Osteoblast (primary cell): ENCODE measurements around the gene BTBD6. TPM values are rescaled to one million over a fixed set of nuclear protein-coding genes. Genes with fewer than 3 reads are reported as not detected.

Experiments used
- DNase-seq: peaks from one replicate; pipeline ENCODE4 v3.0.0; 2011; ENCODE audit warnings: low spot score, mixed read lengths; ENCODE audit not compliant: insufficient read length; ENCODE audit errors: missing footprints
- H2AFZ ChIP-seq: 2 replicates; pipeline ENCODE4 v1.6.0; 2011; ENCODE audit warnings: mild to moderate bottlenecking, low read length
- H3K27ac ChIP-seq: 2 replicates; pipeline ENCODE4 v1.5.1; 2011; ENCODE audit warnings: mild to moderate bottlenecking, low read depth, low read length, moderate library complexity
- H3K27me3 ChIP-seq: 2 replicates; pipeline ENCODE4 v1.6.0; 2012; ENCODE audit warnings: mild to moderate bottlenecking, control low read depth, inconsistent platforms, low read length, moderate library complexity; ENCODE audit not compliant: insufficient read depth
- H3K36me3 ChIP-seq: 2 replicates; pipeline ENCODE4 v1.5.1; 2011; ENCODE audit warnings: mild to moderate bottlenecking, low read length, control low read depth, moderate library complexity; ENCODE audit not compliant: insufficient read depth
- H3K4me1 ChIP-seq: 2 replicates; pipeline ENCODE4 v1.5.1; 2011; ENCODE audit warnings: mild to moderate bottlenecking, low read length, control low read depth, moderate library complexity; ENCODE audit not compliant: insufficient read depth
- H3K4me2 ChIP-seq: 2 replicates; pipeline ENCODE4 v1.6.0; 2011; ENCODE audit warnings: mild to moderate bottlenecking, low read length; ENCODE audit not compliant: insufficient read depth
- H3K4me3 ChIP-seq: fragments of 200-600 bp; sonication (generic); 3 replicates; pipeline ENCODE4 v1.5.1; 2012; ENCODE audit warnings: mild to moderate bottlenecking, low read length, inconsistent platforms; ENCODE audit not compliant: insufficient read depth
- H3K79me2 ChIP-seq: 2 replicates; pipeline ENCODE4 v1.6.0; 2012; ENCODE audit warnings: mild to moderate bottlenecking, low read length, control low read depth, inconsistent platforms; ENCODE audit not compliant: insufficient read depth
- H3K9me3 ChIP-seq: 2 replicates; pipeline ENCODE4 v1.5.1; 2011; ENCODE audit warnings: low read depth, low read length, control low read depth
- H4K20me1 ChIP-seq: 2 replicates; pipeline ENCODE4 v1.6.0; 2012; ENCODE audit warnings: mild to moderate bottlenecking, low read length, control low read depth; ENCODE audit not compliant: insufficient read depth
- total RNA-seq: library from RNA; depleted of rRNA; stranded (reverse); fragments of >200 nt; gene quantifications from 2 replicates; pipeline ENCODE4 v1.2.3, GENCODE V29; 2012
- TF ChIP-seq, protein P1 (sequence below): IDR thresholded peaks from 2 replicates; pipeline ENCODE4 v1.5.1; 2011; ENCODE audit warnings: mild to moderate bottlenecking, low read depth, low read length, moderate library complexity; ENCODE audit errors: extremely low read depth

The BTBD6 gene
- total RNA-seq, 1 donor, result 54.3 TPM

DNA sequence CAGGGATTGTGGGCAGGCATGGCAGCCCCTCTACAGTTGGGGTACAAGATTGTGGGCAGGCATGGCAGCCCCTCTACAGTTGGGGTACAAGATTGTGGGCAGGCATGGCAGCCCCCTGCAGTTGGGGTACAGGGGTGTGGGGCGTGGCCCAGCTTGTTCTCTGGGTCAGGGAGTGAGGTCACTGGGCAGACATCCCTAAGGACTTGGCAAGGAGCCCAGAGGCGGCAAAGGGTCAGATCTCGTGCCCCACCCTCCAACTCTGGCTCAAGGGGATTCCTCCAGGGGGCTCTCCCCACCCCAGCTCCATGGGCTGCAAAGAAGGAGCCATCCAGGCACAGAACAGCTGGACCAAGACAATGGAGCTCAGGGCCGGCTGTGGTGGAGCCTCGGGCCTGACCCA is 41.5 kb upstream of the BTBD6 start:
- TF ChIP-seq, protein P1, sequence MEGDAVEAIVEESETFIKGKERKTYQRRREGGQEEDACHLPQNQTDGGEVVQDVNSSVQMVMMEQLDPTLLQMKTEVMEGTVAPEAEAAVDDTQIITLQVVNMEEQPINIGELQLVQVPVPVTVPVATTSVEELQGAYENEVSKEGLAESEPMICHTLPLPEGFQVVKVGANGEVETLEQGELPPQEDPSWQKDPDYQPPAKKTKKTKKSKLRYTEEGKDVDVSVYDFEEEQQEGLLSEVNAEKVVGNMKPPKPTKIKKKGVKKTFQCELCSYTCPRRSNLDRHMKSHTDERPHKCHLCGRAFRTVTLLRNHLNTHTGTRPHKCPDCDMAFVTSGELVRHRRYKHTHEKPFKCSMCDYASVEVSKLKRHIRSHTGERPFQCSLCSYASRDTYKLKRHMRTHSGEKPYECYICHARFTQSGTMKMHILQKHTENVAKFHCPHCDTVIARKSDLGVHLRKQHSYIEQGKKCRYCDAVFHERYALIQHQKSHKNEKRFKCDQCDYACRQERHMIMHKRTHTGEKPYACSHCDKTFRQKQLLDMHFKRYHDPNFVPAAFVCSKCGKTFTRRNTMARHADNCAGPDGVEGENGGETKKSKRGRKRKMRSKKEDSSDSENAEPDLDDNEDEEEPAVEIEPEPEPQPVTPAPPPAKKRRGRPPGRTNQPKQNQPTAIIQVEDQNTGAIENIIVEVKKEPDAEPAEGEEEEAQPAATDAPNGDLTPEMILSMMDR, result no peak
- H3K27ac ChIP-seq, result no peak overlapping the region

DNA sequence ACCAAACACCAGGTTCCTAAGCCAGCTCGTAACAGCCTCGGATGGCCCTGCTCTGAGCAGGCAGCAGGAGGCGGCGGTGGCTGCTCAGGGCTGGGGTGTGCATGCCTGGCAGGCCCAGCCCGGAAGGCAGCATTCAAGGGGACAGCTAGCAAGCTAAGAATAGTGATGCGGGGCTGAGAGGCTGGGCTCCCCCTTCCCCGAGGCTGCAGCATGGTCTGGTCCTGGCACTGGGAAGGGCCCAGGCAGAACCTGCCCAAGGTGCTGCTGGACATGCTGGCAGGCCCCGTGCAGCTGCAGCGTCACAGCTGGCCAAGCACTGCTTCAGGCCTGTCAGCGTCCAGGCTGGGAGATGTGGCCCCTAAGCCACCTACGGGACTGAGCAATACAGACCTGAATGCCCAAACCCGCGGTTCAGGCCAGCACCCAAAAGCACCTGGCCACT is 40.9 kb upstream of the BTBD6 start:
- Histone ChIP-seq H3K4me2 (no peak overlapping the region), H3K4me3 (no peak overlapping the region)

More for the DNA sequence above, 41.5 kb upstream of the BTBD6 start:
- Histone ChIP-seq H3K4me3 (no peak overlapping the region), H3K4me2 (no peak overlapping the region), H3K27me3 (peaks cover 4% of the 10 kb centered on the region), H3K9me3 (no peaks in the 10 kb centered on the region), H4K20me1 (no peaks in the 10 kb centered on the region), H2AFZ (no peak overlapping the region), H3K79me2 (no peaks in the 10 kb centered on the region), H3K4me1 (peaks cover 7% of the 10 kb centered on the region), H3K36me3 (no peaks in the 10 kb centered on the region)
- DNase-seq, result no peak

GRCh38 chr14:105207996-105208737 is 40.2 kb upstream of the BTBD6 start:
- H3K4me3 ChIP-seq, result no peak overlapping the region
- no peaks in the 10 kb centered on the region for H3K79me2 ChIP-seq
- H3K36me3 ChIP-seq, result no peaks in the 10 kb centered on the region
- no peak for DNase-seq
- no peak overlapping the region for H3K4me2 ChIP-seq
- H4K20me1 ChIP-seq, result no peaks in the 10 kb centered on the region
- H3K4me1 ChIP-seq, result peaks cover 7% of the 10 kb centered on the region
- H2AFZ ChIP-seq, result no peak overlapping the region
- TF ChIP-seq, protein P1, result no peak
- H3K9me3 ChIP-seq, result no peaks in the 10 kb centered on the region
- no peak overlapping the region for H3K27ac ChIP-seq
- H3K27me3 ChIP-seq, result peaks cover 4% of the 10 kb centered on the region

More for the DNA sequence above, 40.9 kb upstream of the BTBD6 start:
- TF ChIP-seq, protein P1, result no peak
- DNase-seq, result no peak
- H3K36me3 ChIP-seq, result no peaks in the 10 kb centered on the region
- no peak overlapping the region for H2AFZ ChIP-seq
- no peaks in the 10 kb centered on the region for H4K20me1 ChIP-seq
- H3K9me3 ChIP-seq, result no peaks in the 10 kb centered on the region
- no peaks in the 10 kb centered on the region for H3K79me2 ChIP-seq
- no peak overlapping the region for H3K27ac ChIP-seq
- peaks cover 4% of the 10 kb centered on the region for H3K27me3 ChIP-seq
- peaks cover 7% of the 10 kb centered on the region for H3K4me1 ChIP-seq

DNA sequence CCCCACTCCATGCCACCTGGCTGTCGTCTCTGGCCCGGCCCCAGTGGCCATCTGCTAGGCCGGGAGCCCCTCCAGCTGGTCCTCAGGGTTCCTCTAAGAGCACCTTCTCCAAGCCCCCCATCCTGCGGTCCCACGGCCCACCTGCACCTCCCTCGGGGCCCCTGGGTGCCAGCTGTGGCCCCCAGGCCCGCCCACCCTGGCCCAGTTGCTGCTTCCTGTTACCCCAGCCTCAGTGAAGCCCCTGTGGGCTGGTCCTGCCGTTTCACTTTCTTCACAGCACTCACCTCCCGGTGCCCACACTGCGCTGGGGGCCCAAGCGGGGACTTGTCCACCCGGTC is 39.6 kb upstream of the BTBD6 start:
- H3K4me3 ChIP-seq, result no peak overlapping the region

More for the DNA sequence above, 39.6 kb upstream of the BTBD6 start:
- Histone ChIP-seq H3K36me3 (no peaks in the 10 kb centered on the region), H3K9me3 (no peaks in the 10 kb centered on the region), H4K20me1 (no peaks in the 10 kb centered on the region), H3K4me2 (no peak overlapping the region), H3K27me3 (peaks cover 4% of the 10 kb centered on the region), H3K79me2 (no peaks in the 10 kb centered on the region), H3K27ac (no peak overlapping the region), H3K4me1 (peaks cover 7% of the 10 kb centered on the region), H2AFZ (no peak overlapping the region)
- DNase-seq, result no peak
- TF ChIP-seq, protein P1, result no peak
